Measurements from ENCODE around the gene HRH3.
A peak's percentile ranks its signal among the peaks of the same experiment; 100 is the strongest.

The HRH3 gene

GRCh38 chr20:62258499-62259293 is 38.6 kb upstream of the HRH3 start:
- Histone ChIP-seq H3K9ac (ENCODE audit: low read length) (no peak overlapping the region), H2BK15ac (replicated peaks; ENCODE audit: low read depth) (no peak overlapping the region), H3K4me2 (ENCODE audit: low read length) (no peak overlapping the region), H3K23ac (ENCODE audit: low read length) (no peak overlapping the region), H3K79me1 (ENCODE audit: low read length) (peaks cover 2% of the 10 kb centered on the region), H2AK5ac (ENCODE audit: low read length) (no peak overlapping the region), H3K27ac (ENCODE audit: low read depth, low read length) (no peak overlapping the region), H3K79me2 (ENCODE audit: control insufficient read depth, insufficient read depth, low read length) (peaks cover 2% of the 10 kb centered on the region), H3K4ac (ENCODE audit: low read depth, low read length) (no peak overlapping the region), H3K18ac (ENCODE audit: low read length) (no peak overlapping the region), H2BK5ac (ENCODE audit: low read length) (no peak overlapping the region), H3K56ac (ENCODE audit: low read length) (no peak overlapping the region), H3K36me3 (ENCODE audit: control insufficient read depth, insufficient read depth, low read length) (no peaks in the 10 kb centered on the region), H3K27me3 (ENCODE audit: insufficient read depth, low read length, poor library complexity) (no peaks in the 10 kb centered on the region), H4K8ac (ENCODE audit: low read depth, low read length) (no peak overlapping the region), H3K4me1 (ENCODE audit: control insufficient read depth, low read depth, low read length) (no peaks in the 10 kb centered on the region), H3K4me3 (ENCODE audit: low read length) (no peak overlapping the region), H2BK120ac (ENCODE audit: low read depth, low read length) (no peak overlapping the region), H4K5ac (ENCODE audit: low read length) (no peak overlapping the region)
- WGBS (ENCODE audit: extremely low coverage, insufficient coverage, low lambda C conversion rate): no CpG with 5 or more reads among the region's 20 CpGs
- DNase-seq: no peak

GRCh38 chr20:62255976-62256375 is 35.9 kb upstream of the HRH3 start:
- H2AK5ac ChIP-seq (ENCODE audit: low read length): no peak overlapping the region
- peaks cover 7% of the 10 kb centered on the region for H3K79me2 ChIP-seq (ENCODE audit: control insufficient read depth, insufficient read depth, low read length)
- no peak overlapping the region for H3K4me2 ChIP-seq (ENCODE audit: low read length)
- H3K18ac ChIP-seq (ENCODE audit: low read length): no peak overlapping the region
- H3K56ac ChIP-seq (ENCODE audit: low read length): no peak overlapping the region
- peaks cover 11% of the 10 kb centered on the region for H3K79me1 ChIP-seq (ENCODE audit: low read length)
- no peak overlapping the region for H2BK15ac ChIP-seq (replicated peaks; ENCODE audit: low read depth)
- no peak overlapping the region for H3K27ac ChIP-seq (ENCODE audit: low read depth, low read length)
- no peak overlapping the region for H3K9ac ChIP-seq (ENCODE audit: low read length)
- no peaks in the 10 kb centered on the region for H3K27me3 ChIP-seq (ENCODE audit: insufficient read depth, low read length, poor library complexity)
- H2BK5ac ChIP-seq (ENCODE audit: low read length): no peak overlapping the region
- no peak for DNase-seq
- no peak overlapping the region for H4K5ac ChIP-seq (ENCODE audit: low read length)
- H4K8ac ChIP-seq (ENCODE audit: low read depth, low read length): no peak overlapping the region
- H2BK120ac ChIP-seq (ENCODE audit: low read depth, low read length): no peak overlapping the region
- WGBS (ENCODE audit: extremely low coverage, insufficient coverage, low lambda C conversion rate): 100% methylated on average over 1 of the region's 10 CpGs
- no peak overlapping the region for H3K4ac ChIP-seq (ENCODE audit: low read depth, low read length)
- H3K36me3 ChIP-seq (ENCODE audit: control insufficient read depth, insufficient read depth, low read length): no peaks in the 10 kb centered on the region
- H3K4me3 ChIP-seq (ENCODE audit: low read length): no peak overlapping the region
- H3K4me1 ChIP-seq (ENCODE audit: control insufficient read depth, low read depth, low read length): no peaks in the 10 kb centered on the region
- H3K23ac ChIP-seq (ENCODE audit: low read length): no peak overlapping the region

- Histone ChIP-seq H3K4me3 (ENCODE audit: low read length) (no peak overlapping the region), H3K79me2 (ENCODE audit: control insufficient read depth, insufficient read depth, low read length) (peaks cover 7% of the 10 kb centered on the region), H3K27ac (ENCODE audit: low read depth, low read length) (no peak overlapping the region), H3K36me3 (ENCODE audit: control insufficient read depth, insufficient read depth, low read length) (no peaks in the 10 kb centered on the region), H3K4me1 (ENCODE audit: control insufficient read depth, low read depth, low read length) (no peaks in the 10 kb centered on the region), H3K18ac (ENCODE audit: low read length) (no peak overlapping the region), H4K8ac (ENCODE audit: low read depth, low read length) (no peak overlapping the region), H3K9ac (ENCODE audit: low read length) (no peak overlapping the region), H3K56ac (ENCODE audit: low read length) (peak overlapping the region; percentile 56), H4K5ac (ENCODE audit: low read length) (no peak overlapping the region), H2AK5ac (ENCODE audit: low read length) (no peak overlapping the region), H2BK15ac (replicated peaks; ENCODE audit: low read depth) (no peak overlapping the region), H3K27me3 (ENCODE audit: insufficient read depth, low read length, poor library complexity) (no peaks in the 10 kb centered on the region), H2BK5ac (ENCODE audit: low read length) (no peak overlapping the region), H3K79me1 (ENCODE audit: low read length) (peaks cover 16% of the 10 kb centered on the region), H2BK120ac (ENCODE audit: low read depth, low read length) (no peak overlapping the region), H3K4ac (ENCODE audit: low read depth, low read length) (no peak overlapping the region), H3K4me2 (ENCODE audit: low read length) (no peak overlapping the region), H3K23ac (ENCODE audit: low read length) (no peak overlapping the region)
- DNase-seq: no peak
- WGBS (ENCODE audit: extremely low coverage, insufficient coverage, low lambda C conversion rate): no CpG with 5 or more reads among the region's 24 CpGs
These were observed 34.1 kb upstream of the HRH3 start for GRCh38 chr20:62254021-62254724.

- DNase-seq: no peak
- no peak overlapping the region for H2BK5ac ChIP-seq (ENCODE audit: low read length)
- H3K18ac ChIP-seq (ENCODE audit: low read length): no peak overlapping the region
- no peak overlapping the region for H2BK15ac ChIP-seq (replicated peaks; ENCODE audit: low read depth)
- H3K23ac ChIP-seq (ENCODE audit: low read length): no peak overlapping the region
- H3K9ac ChIP-seq (ENCODE audit: low read length): no peak overlapping the region
- H3K56ac ChIP-seq (ENCODE audit: low read length): no peak overlapping the region
- H3K4me1 ChIP-seq (ENCODE audit: control insufficient read depth, low read depth, low read length): no peaks in the 10 kb centered on the region
- peaks cover 18% of the 10 kb centered on the region for H3K79me1 ChIP-seq (ENCODE audit: low read length)
- no peak overlapping the region for H3K4me3 ChIP-seq (ENCODE audit: low read length)
- H2AK5ac ChIP-seq (ENCODE audit: low read length): no peak overlapping the region
- H4K5ac ChIP-seq (ENCODE audit: low read length): no peak overlapping the region
- H3K79me2 ChIP-seq (ENCODE audit: control insufficient read depth, insufficient read depth, low read length): peaks cover 11% of the 10 kb centered on the region
- no peak overlapping the region for H4K8ac ChIP-seq (ENCODE audit: low read depth, low read length)
- H3K36me3 ChIP-seq (ENCODE audit: control insufficient read depth, insufficient read depth, low read length): no peaks in the 10 kb centered on the region
- no peak overlapping the region for H2BK120ac ChIP-seq (ENCODE audit: low read depth, low read length)
- no peak overlapping the region for H3K27ac ChIP-seq (ENCODE audit: low read depth, low read length)
- no CpG with 5 or more reads among the region's 6 CpGs for WGBS (ENCODE audit: extremely low coverage, insufficient coverage, low lambda C conversion rate)
- no peak overlapping the region for H3K4me2 ChIP-seq (ENCODE audit: low read length)
- no peaks in the 10 kb centered on the region for H3K27me3 ChIP-seq (ENCODE audit: insufficient read depth, low read length, poor library complexity)
- no peak overlapping the region for H3K4ac ChIP-seq (ENCODE audit: low read depth, low read length)
These were observed 33.3 kb upstream of the HRH3 start for GRCh38 chr20:62253398-62253797.

- no peak overlapping the region for H3K23ac ChIP-seq (ENCODE audit: low read length)
- H3K4me2 ChIP-seq (ENCODE audit: low read length): no peak overlapping the region
- H3K36me3 ChIP-seq (ENCODE audit: control insufficient read depth, insufficient read depth, low read length): no peaks in the 10 kb centered on the region
- WGBS (ENCODE audit: extremely low coverage, insufficient coverage, low lambda C conversion rate): no CpG with 5 or more reads among the region's 26 CpGs
- no peak overlapping the region for H3K4me3 ChIP-seq (ENCODE audit: low read length)
- no peak overlapping the region for H2BK120ac ChIP-seq (ENCODE audit: low read depth, low read length)
- H3K4ac ChIP-seq (ENCODE audit: low read depth, low read length): no peak overlapping the region
- H3K79me1 ChIP-seq (ENCODE audit: low read length): peaks cover 18% of the 10 kb centered on the region
- no peak overlapping the region for H3K18ac ChIP-seq (ENCODE audit: low read length)
- no peak overlapping the region for H4K5ac ChIP-seq (ENCODE audit: low read length)
- no peak overlapping the region for H4K8ac ChIP-seq (ENCODE audit: low read depth, low read length)
- no peak overlapping the region for H2BK15ac ChIP-seq (replicated peaks; ENCODE audit: low read depth)
- H3K4me1 ChIP-seq (ENCODE audit: control insufficient read depth, low read depth, low read length): no peaks in the 10 kb centered on the region
- no peaks in the 10 kb centered on the region for H3K27me3 ChIP-seq (ENCODE audit: insufficient read depth, low read length, poor library complexity)
- no peak overlapping the region for H3K27ac ChIP-seq (ENCODE audit: low read depth, low read length)
- no peak overlapping the region for H3K9ac ChIP-seq (ENCODE audit: low read length)
- H2BK5ac ChIP-seq (ENCODE audit: low read length): no peak overlapping the region
- no peak for DNase-seq
- H2AK5ac ChIP-seq (ENCODE audit: low read length): no peak overlapping the region
- H3K56ac ChIP-seq (ENCODE audit: low read length): no peak overlapping the region
- peaks cover 11% of the 10 kb centered on the region for H3K79me2 ChIP-seq (ENCODE audit: control insufficient read depth, insufficient read depth, low read length)
These were observed 32.4 kb upstream of the HRH3 start for GRCh38 chr20:62252342-62252966.
